ENCODE measurements around the gene GMDS.

- TF ChIP-seq CTCF (IDR thresholded peaks at IDR 0.05) (no peak), POLR2A (IDR thresholded peaks at IDR 0.05) (no peak)
Measured at GRCh38 chr6:1870251-1870650, 375.2 kb downstream of the GMDS start.

Data from vagina (tissue), 2 donors.